Colonic mucosa (tissue), 4 donors: ENCODE results near the gene SALL1. TPM values are rescaled to one million over a fixed set of nuclear protein-coding genes. Genes with fewer than 3 reads are reported as not detected.

Experiments
- DNase-seq: peaks from one replicate; pipeline ENCODE4 v3.0.0-alpha.2; 2020
- H3K27ac ChIP-seq: fragments of 200-600 bp; one replicate; pipeline ENCODE4 v1.8.0; 2021
- H3K27me3 ChIP-seq: fragments of 200-600 bp; one replicate; pipeline ENCODE4 v1.8.0; 2021
- H3K36me3 ChIP-seq: fragments of 200-600 bp; one replicate; pipeline ENCODE4 v1.8.0; 2021
- H3K4me1 ChIP-seq: fragments of 200-600 bp; one replicate; pipeline ENCODE4 v1.8.0; 2021; ENCODE audit warnings: mild to moderate bottlenecking
- H3K4me3 ChIP-seq: fragments of 200-600 bp; one replicate; pipeline ENCODE4 v1.8.0; 2021
- H3K9ac ChIP-seq, 2 donors: one replicate each; pipeline ENCODE4 v1.7.0; 2013; ENCODE audit warnings: control low read depth in 2 of 2, low read depth in 2 of 2, low read length in 2 of 2
- H3K9me3 ChIP-seq: fragments of 200-600 bp; one replicate; pipeline ENCODE4 v1.8.0; 2021
- CTCF ChIP-seq: fragments of 200-600 bp; IDR thresholded peaks from one replicate; pipeline ENCODE4 v1.8.0; 2022; ENCODE audit warnings: antibody characterized with exemption, mild to moderate bottlenecking
- intact Hi-C: fragments of 100-400 bp; cut with DNase I; formaldehyde crosslinking; loops from one replicate; pipeline ENCODE4 v1.14.1; 2022
- total RNA-seq, 2 donors: library from RNA; stranded (reverse); fragmentation: NEBNext Ultra II Directional in 1 of 2; extraction: Animal tissue kit (Norgen Biotek cat#: 25700) in 1 of 2; gene quantifications; one replicate each; pipeline ENCODE4 v1.2.1, GENCODE V29; 2021
- donor health status: healthy.
- donor health status: DM: no; HTN: no; CAD: no.
- donor health status: DM: no; HTN: no; CAD: no.

Gene SALL1
- total RNA-seq, 2 donors from 2014 or later, result 1.7 to 4.1 TPM

- no peaks in the 10 kb centered on the region for H3K27me3 ChIP-seq
- H3K36me3 ChIP-seq, result no peaks in the 10 kb centered on the region
- H3K4me1 ChIP-seq, result no peaks in the 10 kb centered on the region
- no peak overlapping the region for H3K9ac ChIP-seq
- no peak for DNase-seq
- intact Hi-C loops, result no loop called here
- no peak overlapping the region for H3K4me3 ChIP-seq
- no peak overlapping the region for H3K27ac ChIP-seq
- no peak for TF ChIP-seq CTCF
- no peaks in the 10 kb centered on the region for H3K9me3 ChIP-seq
Observed at GRCh38 chr16:51167170-51167895, 16.3 kb upstream of the SALL1 start.

- H3K4me3 ChIP-seq, result no peak overlapping the region
- intact Hi-C loops, result no loop called here
- TF ChIP-seq CTCF, result no peak
- H3K27me3 ChIP-seq, result no peaks in the 10 kb centered on the region
- H3K9ac ChIP-seq, result no peak overlapping the region
- no peak for DNase-seq
- no peaks in the 10 kb centered on the region for H3K4me1 ChIP-seq
- no peaks in the 10 kb centered on the region for H3K36me3 ChIP-seq
- no peak overlapping the region for H3K27ac ChIP-seq
- no peaks in the 10 kb centered on the region for H3K9me3 ChIP-seq
Observed at GRCh38 chr16:51166541-51166940, 15.5 kb upstream of the SALL1 start.

- Histone ChIP-seq H3K27me3 (no peaks in the 10 kb centered on the region), H3K9ac (no peak overlapping the region), H3K36me3 (no peaks in the 10 kb centered on the region), H3K27ac (no peak overlapping the region), H3K4me3 (no peak overlapping the region), H3K4me1 (no peaks in the 10 kb centered on the region), H3K9me3 (no peaks in the 10 kb centered on the region)
- intact Hi-C loops, result no loop called here
- DNase-seq, result no peak
- no peak for TF ChIP-seq CTCF
Observed at GRCh38 chr16:51166091-51166490, 15.0 kb upstream of the SALL1 start.

GRCh38 chr16:51165043-51165442 lies 14.0 kb upstream of the SALL1 start:
- Histone ChIP-seq H3K4me3 (no peak overlapping the region), H3K36me3 (no peaks in the 10 kb centered on the region), H3K9me3 (no peaks in the 10 kb centered on the region), H3K27ac (no peak overlapping the region), H3K27me3 (no peaks in the 10 kb centered on the region), H3K4me1 (no peaks in the 10 kb centered on the region), H3K9ac (no peak overlapping the region)
- TF ChIP-seq CTCF, result no peak
- intact Hi-C loops, result no loop called here
- DNase-seq, result no peak

- no peaks in the 10 kb centered on the region for H3K36me3 ChIP-seq
- H3K27me3 ChIP-seq, result no peaks in the 10 kb centered on the region
- no peak overlapping the region for H3K9ac ChIP-seq
- no peak for TF ChIP-seq CTCF
- no peak overlapping the region for H3K4me3 ChIP-seq
- H3K27ac ChIP-seq, result no peak overlapping the region
- intact Hi-C loops, result no loop called here
- no peak for DNase-seq
- H3K9me3 ChIP-seq, result no peaks in the 10 kb centered on the region
- no peaks in the 10 kb centered on the region for H3K4me1 ChIP-seq
Observed at GRCh38 chr16:51164574-51164973, 13.5 kb upstream of the SALL1 start.
